ENCODE measurements around the gene TMEM63B. TPM values are rescaled to one million over a fixed set of nuclear protein-coding genes. Genes with fewer than 3 reads are reported as not detected.

Gene TMEM63B
- total RNA-seq, 2 experiments from 2014 or later: 11.6 to 13.0 TPM

DNA sequence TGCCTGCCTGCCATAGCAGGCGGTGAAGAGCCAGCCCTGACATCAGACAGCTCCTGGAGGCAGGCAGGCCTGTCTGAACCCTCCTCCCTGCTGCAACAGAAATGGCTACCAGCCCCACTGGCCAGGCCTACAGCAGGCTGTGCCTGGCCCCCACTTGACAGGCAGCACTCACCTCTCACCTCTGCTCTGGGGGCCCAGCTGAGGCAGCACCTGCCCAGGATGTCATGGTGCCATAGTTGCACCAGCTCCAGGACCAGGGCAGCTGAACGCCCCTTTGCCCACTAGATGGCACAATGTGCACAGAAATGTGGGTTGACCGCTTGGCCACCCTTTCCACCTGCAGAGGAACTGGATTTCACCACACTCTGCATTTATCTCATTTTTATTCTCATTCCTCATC, 30.7 kb upstream of the TMEM63B start:
- Mint-ChIP-seq H3K4me1 (ENCODE audit: low read depth) (no peaks in the 10 kb centered on the region), H3K4me3 (no peak overlapping the region), H3K9me3 (no peaks in the 10 kb centered on the region), H3K27ac (peak overlapping the region; percentile 18), H3K27me3 (no peaks in the 10 kb centered on the region), H3K36me3 (no peaks in the 10 kb centered on the region)
- CTCF ChIA-PET: interaction anchor here (0.6 to 3.4 kb wide), 28 partner anchors 9 to 453 kb away, joined by 3 to 41 read pairs (median 4); partner anchors contain the start of gene AARS2
- DNase-seq: peak; percentile 85
- POLR2A ChIA-PET: interaction anchor here (1.1 kb wide), 1 partner anchor 150 kb away, joined by 3 read pairs; the partner anchor contains the start of gene HSP90AB1
- intact Hi-C loops (cut with micrococcal nuclease): loop anchor here (1.0 to 5.0 kb wide), 3 partner anchors 55 to 242 kb away; no protein-coding TSS in a partner anchor

DNA sequence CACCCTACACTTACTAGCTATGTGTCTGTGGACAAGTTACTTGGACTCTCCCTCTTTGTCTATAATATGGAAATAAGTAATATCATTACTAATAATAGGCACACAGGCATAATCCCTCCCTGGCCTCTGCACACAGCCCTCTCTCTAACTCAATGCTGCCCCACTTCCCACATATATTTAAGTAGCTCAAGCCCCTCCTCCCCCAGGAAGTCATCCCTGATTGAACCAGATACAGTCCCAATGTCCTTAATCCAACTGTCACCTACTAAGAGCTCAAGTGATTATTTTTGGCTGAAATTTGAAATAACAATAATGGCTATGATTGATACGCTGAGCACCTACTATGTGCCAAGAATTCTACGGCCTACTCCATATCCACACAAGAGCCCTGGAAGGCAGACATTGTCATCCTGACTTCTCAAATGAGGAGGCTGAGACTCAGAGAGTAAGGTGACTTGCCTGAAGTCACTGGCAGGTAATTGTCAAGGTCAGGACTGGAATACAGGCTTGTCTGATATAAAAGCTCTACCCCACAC, 29.5 kb upstream of the TMEM63B start:
- ChIA-PET POLR2A (interaction anchor here (0.8 kb wide), 1 partner anchor 20 kb away, joined by 4 read pairs; no protein-coding TSS in a partner anchor), CTCF (interaction anchor here (0.9 to 3.0 kb wide), 12 partner anchors 10 to 241 kb away, joined by 3 to 22 read pairs (median 6); partner anchors contain the start of genes SLC35B2 and TMEM63B)
- intact Hi-C loops (cut with micrococcal nuclease): loop anchor here (1.0 to 5.0 kb wide), 2 partner anchors 139 to 240 kb away; no protein-coding TSS in a partner anchor
- Mint-ChIP-seq H3K36me3 (no peaks in the 10 kb centered on the region), H3K4me1 (ENCODE audit: low read depth) (peaks cover 2% of the 10 kb centered on the region), H3K9me3 (no peaks in the 10 kb centered on the region), H3K4me3 (no peak overlapping the region), H3K27ac (no peak overlapping the region), H3K27me3 (no peaks in the 10 kb centered on the region)
- no peak for DNase-seq

DNA sequence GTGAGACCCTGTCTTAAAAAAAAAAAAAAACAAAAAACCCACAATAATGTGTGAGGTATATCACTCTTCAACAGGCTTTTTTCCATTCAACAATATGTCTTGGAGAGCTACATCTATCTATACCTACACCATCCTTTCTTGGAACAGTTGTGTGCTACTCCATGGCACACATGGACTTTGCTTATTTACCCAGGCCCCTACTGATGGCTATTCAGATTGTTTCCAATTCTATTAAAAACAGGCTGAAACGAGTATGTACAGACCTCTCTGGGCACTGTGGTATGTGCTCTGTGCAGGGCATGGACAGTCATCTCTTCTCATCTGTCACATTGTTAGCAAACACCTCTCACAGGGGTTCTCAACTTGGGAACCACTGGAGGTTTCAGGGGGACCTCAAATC, 28.2 kb upstream of the TMEM63B start:
- no peak overlapping the region for H3K27ac Mint-ChIP-seq
- H3K4me1 Mint-ChIP-seq (ENCODE audit: low read depth): peaks cover 2% of the 10 kb centered on the region
- intact Hi-C loops (cut with micrococcal nuclease): loop anchor here (5.0 kb wide), 1 partner anchor 138 kb away; no protein-coding TSS in a partner anchor
- ChIA-PET CTCF (interaction anchor here (0.7 to 3.0 kb wide), 6 partner anchors 8 to 78 kb away, joined by 3 to 22 read pairs (median 3); no protein-coding TSS in a partner anchor), POLR2A (interaction anchor here (0.7 kb wide), 1 partner anchor 181 kb away, joined by 3 read pairs; no protein-coding TSS in a partner anchor)
- no peaks in the 10 kb centered on the region for H3K9me3 Mint-ChIP-seq
- no peaks in the 10 kb centered on the region for H3K27me3 Mint-ChIP-seq
- H3K4me3 Mint-ChIP-seq: no peak overlapping the region
- DNase-seq: no peak
- H3K36me3 Mint-ChIP-seq: no peaks in the 10 kb centered on the region

DNA sequence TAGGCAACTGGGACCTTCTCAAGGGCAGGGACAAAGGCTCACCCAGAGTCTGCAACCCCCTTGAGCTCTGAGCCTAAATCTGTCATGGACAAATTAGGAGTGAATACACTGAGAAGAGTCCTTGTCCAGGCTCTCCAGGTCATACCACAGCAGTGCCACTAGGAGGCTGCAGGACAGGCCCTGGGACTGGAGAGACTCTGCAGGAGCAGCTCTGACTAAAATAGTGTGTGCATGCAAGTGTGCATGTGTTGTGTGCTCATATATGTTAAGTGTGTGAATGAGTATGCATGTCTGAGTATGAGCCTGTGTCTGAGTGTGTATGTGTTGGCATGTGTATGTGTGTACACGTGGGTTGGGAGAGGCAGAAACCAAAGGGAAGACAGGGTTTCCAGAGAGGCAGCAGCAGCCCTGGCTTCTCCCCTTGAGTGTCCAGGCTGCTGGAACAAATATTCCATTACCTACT, 27.2 kb upstream of the TMEM63B start:
- no peak overlapping the region for H3K27ac Mint-ChIP-seq
- peaks cover 1% of the 10 kb centered on the region for H3K36me3 Mint-ChIP-seq
- peak; percentile 25 for DNase-seq
- ChIA-PET CTCF (interaction anchor here (0.5 to 3.0 kb wide), 9 partner anchors 9 to 387 kb away, joined by 3 to 22 read pairs (median 3); no protein-coding TSS in a partner anchor), POLR2A (no interaction called here)
- no peak overlapping the region for H3K4me3 Mint-ChIP-seq
- no peaks in the 10 kb centered on the region for H3K9me3 Mint-ChIP-seq
- no peaks in the 10 kb centered on the region for H3K27me3 Mint-ChIP-seq
- peaks cover 2% of the 10 kb centered on the region for H3K4me1 Mint-ChIP-seq (ENCODE audit: low read depth)
- intact Hi-C loops (cut with micrococcal nuclease): no loop called here

DNA sequence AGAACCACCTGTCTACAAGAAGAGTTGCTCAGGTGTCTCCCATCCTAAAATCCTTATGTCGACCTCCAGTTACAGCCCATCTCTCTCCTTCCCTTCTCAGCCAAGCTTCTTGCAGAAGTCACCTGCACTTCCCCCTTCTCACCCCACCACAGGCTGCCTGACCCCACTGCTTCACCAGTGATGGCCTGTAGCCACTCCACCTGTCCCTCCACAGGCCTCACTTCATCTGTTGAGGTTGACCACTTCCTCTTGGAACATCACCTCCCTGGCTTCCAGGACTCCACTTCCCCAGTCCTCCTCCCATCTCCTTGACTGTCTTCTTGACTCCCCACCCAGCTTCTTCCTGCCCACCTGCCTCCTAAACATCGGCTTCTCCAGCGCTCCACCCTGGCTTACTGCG, 25.5 kb upstream of the TMEM63B start:
- intact Hi-C loops (cut with micrococcal nuclease): no loop called here
- no peak for DNase-seq
- Mint-ChIP-seq H3K27me3 (no peaks in the 10 kb centered on the region), H3K4me1 (ENCODE audit: low read depth) (peaks cover 2% of the 10 kb centered on the region), H3K9me3 (no peaks in the 10 kb centered on the region), H3K27ac (no peak overlapping the region), H3K4me3 (no peak overlapping the region), H3K36me3 (peaks cover 5% of the 10 kb centered on the region)
- POLR2A ChIA-PET: no interaction called here
- CTCF ChIA-PET: no interaction called here

DNA sequence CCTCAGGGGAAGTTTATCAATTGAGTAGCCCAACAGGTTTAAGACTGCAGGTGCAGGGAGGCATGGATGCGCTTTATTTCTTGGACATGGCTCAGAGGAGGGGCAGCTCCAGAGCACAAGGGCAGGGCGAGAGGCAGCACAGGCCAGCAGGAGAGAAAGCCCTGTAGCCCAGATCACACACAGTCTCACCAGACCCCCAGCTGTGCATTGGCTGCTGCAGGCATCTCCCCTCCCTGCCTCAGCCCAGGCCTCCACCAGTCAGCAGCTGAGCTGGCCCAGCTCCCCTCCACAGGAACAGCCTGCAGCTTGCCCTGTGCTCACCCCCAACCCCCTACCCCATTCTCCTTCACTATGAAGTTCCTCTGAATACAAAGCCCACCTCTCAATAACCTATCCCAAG, 24.8 kb upstream of the TMEM63B start:
- POLR2A ChIA-PET: interaction anchor here (1.2 kb wide), 2 partner anchors 8 to 14 kb away, joined by 3 to 4 read pairs; no protein-coding TSS in a partner anchor
- Mint-ChIP-seq H3K27ac (no peak overlapping the region), H3K27me3 (no peaks in the 10 kb centered on the region)

DNA sequence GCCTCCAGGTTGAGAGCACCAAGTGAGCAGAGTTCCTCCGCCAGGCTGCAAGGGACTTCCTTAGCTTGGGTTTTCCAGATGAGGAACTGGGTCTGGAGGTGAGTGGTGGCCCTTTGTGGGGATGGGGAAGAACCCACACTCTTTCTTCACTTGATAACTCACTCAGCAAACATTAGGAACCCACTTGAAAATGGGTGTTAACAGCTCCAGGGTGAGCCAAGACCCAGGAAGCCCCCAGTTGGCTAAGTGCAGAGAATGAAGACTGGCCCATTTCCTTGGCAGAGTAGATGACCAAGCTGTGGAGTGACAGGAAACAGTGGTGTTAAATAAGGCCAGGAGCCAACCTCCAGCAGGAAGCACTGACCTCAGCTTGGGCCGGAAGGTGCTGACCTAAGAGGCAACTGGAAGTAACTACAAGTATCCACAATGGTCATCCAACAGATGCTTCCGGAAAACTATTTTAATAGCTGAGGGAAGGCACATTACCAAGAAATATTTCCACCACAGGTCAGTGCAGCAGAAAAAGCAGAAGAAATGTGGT, 22.8 kb upstream of the TMEM63B start:
- DNase-seq: no peak
- no peak overlapping the region for H3K4me3 Mint-ChIP-seq
- no peak overlapping the region for H3K27ac Mint-ChIP-seq
- peaks cover 2% of the 10 kb centered on the region for H3K4me1 Mint-ChIP-seq (ENCODE audit: low read depth)
- H3K27me3 Mint-ChIP-seq: no peaks in the 10 kb centered on the region
- no peaks in the 10 kb centered on the region for H3K9me3 Mint-ChIP-seq
- intact Hi-C loops (cut with micrococcal nuclease): no loop called here
- H3K36me3 Mint-ChIP-seq: peaks cover 8% of the 10 kb centered on the region
- CTCF ChIA-PET: no interaction called here
- POLR2A ChIA-PET: no interaction called here

More for the DNA sequence above, 24.8 kb upstream of the TMEM63B start:
- CTCF ChIA-PET: interaction anchor here (1.5 kb wide), 1 partner anchor 74 kb away, joined by 3 read pairs; no protein-coding TSS in a partner anchor
- no peak overlapping the region for H3K4me3 Mint-ChIP-seq
- intact Hi-C loops (cut with micrococcal nuclease): no loop called here
- peaks cover 5% of the 10 kb centered on the region for H3K36me3 Mint-ChIP-seq
- no peak for DNase-seq
- peaks cover 2% of the 10 kb centered on the region for H3K4me1 Mint-ChIP-seq (ENCODE audit: low read depth)
- no peaks in the 10 kb centered on the region for H3K9me3 Mint-ChIP-seq

DNA sequence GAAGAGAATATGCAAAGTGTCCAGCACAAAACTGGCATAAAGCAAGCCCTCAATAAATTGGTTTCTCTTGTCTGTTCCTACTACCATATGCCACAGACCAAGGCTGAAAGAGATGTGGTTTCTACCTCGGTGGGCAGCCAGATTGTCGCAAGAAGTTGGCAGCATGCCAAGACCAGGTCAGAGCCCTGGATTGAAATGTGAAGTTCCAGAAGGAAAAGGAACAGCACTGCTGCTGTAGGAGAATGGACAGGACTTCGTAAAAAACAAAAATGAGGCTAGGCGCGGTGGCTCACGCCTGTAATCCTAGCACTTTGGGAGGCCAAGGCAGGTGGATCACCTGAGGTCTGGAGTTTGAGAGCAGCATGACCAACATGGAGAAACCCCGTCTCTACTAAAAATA, 22.2 kb upstream of the TMEM63B start:
- Mint-ChIP-seq H3K9me3 (no peaks in the 10 kb centered on the region), H3K27ac (no peak overlapping the region), H3K36me3 (peaks cover 8% of the 10 kb centered on the region), H3K27me3 (no peaks in the 10 kb centered on the region), H3K4me3 (no peak overlapping the region), H3K4me1 (ENCODE audit: low read depth) (peaks cover 2% of the 10 kb centered on the region)
- DNase-seq: no peak
- CTCF ChIA-PET: interaction anchor here (1.0 kb wide), 1 partner anchor 9 kb away, joined by 4 read pairs; no protein-coding TSS in a partner anchor
- POLR2A ChIA-PET: no interaction called here
- intact Hi-C loops (cut with micrococcal nuclease): no loop called here

DNA sequence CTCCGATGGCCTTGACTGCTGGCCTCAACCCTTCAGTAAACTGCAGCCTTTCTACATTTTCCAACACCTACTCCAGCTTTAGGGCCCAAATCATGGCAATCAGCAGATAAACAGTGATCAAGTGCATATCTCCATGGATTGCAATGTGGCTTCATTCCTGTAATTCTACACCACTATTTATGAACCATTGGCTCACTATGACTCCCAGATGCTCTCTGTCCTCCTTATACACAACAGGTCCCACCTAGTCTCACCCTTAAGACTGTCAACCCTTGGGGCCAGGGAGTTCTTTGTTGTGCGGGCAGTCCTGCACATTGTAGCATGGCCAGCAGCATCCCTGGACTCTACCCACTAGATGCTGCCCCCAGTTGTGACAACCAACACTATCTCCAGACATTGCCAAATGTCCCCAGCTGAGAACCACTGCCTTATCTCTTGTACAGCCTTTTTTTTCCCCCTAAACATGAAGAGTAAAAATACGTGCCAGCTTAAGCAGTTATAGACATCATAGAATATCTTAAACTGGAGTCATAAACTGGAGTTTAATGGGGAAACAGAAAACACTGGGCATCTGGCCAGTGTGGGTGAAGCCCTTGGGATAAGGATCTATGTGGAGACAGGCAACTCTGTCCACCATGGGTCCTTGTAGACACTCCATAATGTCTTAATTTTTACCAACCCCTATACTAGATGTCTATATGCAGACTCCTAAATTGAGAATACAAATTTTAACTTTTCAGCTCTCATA, 21.2 kb upstream of the TMEM63B start:
- H3K27ac Mint-ChIP-seq: peak overlapping the region; percentile 6
- no peak overlapping the region for H3K4me3 Mint-ChIP-seq
- ChIA-PET CTCF (interaction anchor here (0.9 to 1.0 kb wide), 2 partner anchors 10 to 199 kb away, joined by 3 to 4 read pairs; no protein-coding TSS in a partner anchor), POLR2A (no interaction called here)
- H3K27me3 Mint-ChIP-seq: no peaks in the 10 kb centered on the region
- peaks cover 10% of the 10 kb centered on the region for H3K36me3 Mint-ChIP-seq
- intact Hi-C loops (cut with micrococcal nuclease): no loop called here
- H3K9me3 Mint-ChIP-seq: no peaks in the 10 kb centered on the region
- H3K4me1 Mint-ChIP-seq (ENCODE audit: low read depth): peaks cover 2% of the 10 kb centered on the region
- DNase-seq: no peak

DNA sequence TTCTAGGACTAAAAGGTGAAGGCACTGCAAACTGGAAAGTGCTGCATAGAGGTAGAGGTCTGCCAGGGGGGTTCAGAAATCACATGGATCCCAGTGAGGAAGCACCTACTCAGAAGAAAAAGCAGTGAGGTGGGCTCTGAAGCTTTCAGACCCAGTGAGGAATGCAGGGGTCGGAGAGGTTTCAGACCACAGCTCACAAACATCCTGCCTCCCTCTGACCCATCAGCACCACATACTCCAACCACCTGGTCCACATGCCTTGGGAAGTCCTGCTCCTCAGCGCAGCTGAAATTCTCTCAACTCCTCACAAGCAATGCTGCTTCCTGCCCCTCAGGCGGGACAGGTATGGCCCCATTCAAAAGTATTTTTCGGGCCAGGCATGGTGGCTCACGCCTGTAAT, 20.3 kb upstream of the TMEM63B start:
- H3K4me3 Mint-ChIP-seq: no peak overlapping the region
- H3K4me1 Mint-ChIP-seq (ENCODE audit: low read depth): peaks cover 2% of the 10 kb centered on the region
- CTCF ChIA-PET: interaction anchor here (0.7 to 0.9 kb wide), 2 partner anchors 198 to 231 kb away, joined by 3 read pairs; no protein-coding TSS in a partner anchor
- H3K27me3 Mint-ChIP-seq: no peaks in the 10 kb centered on the region
- POLR2A ChIA-PET: no interaction called here
- no peaks in the 10 kb centered on the region for H3K9me3 Mint-ChIP-seq
- intact Hi-C loops (cut with micrococcal nuclease): no loop called here
- no peak for DNase-seq
- H3K36me3 Mint-ChIP-seq: peaks cover 18% of the 10 kb centered on the region
- no peak overlapping the region for H3K27ac Mint-ChIP-seq

DNA sequence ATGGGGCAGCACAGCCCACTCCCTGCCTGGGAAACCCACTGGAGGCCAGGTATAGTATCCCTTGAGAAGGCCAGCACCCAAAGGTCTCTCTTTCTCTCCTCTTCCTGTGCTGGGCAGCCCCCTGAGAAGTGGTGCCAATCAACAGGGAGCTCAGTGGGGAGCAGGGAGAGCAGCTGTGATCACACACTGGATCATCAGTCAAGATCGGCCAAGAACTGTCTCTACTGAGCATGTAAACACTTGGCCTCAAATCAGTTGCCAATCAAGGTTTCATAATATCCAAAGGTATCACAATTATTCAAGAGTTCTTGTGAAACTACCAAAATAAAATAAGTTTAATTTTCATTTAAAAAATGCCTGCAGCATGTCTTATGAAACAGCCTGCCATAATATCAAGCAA, 18.9 kb upstream of the TMEM63B start:
- CTCF ChIA-PET: interaction anchor here (1.4 kb wide), 1 partner anchor 12 kb away, joined by 4 read pairs; no protein-coding TSS in a partner anchor
- no peaks in the 10 kb centered on the region for H3K9me3 Mint-ChIP-seq
- no peak overlapping the region for H3K27ac Mint-ChIP-seq
- H3K36me3 Mint-ChIP-seq: peaks cover 26% of the 10 kb centered on the region
- DNase-seq: no peak
- POLR2A ChIA-PET: interaction anchor here (1.1 kb wide), 1 partner anchor 14 kb away, joined by 5 read pairs; no protein-coding TSS in a partner anchor
- no peaks in the 10 kb centered on the region for H3K27me3 Mint-ChIP-seq
- no peak overlapping the region for H3K4me3 Mint-ChIP-seq
- intact Hi-C loops (cut with micrococcal nuclease): no loop called here
- no peaks in the 10 kb centered on the region for H3K4me1 Mint-ChIP-seq (ENCODE audit: low read depth)

DNA sequence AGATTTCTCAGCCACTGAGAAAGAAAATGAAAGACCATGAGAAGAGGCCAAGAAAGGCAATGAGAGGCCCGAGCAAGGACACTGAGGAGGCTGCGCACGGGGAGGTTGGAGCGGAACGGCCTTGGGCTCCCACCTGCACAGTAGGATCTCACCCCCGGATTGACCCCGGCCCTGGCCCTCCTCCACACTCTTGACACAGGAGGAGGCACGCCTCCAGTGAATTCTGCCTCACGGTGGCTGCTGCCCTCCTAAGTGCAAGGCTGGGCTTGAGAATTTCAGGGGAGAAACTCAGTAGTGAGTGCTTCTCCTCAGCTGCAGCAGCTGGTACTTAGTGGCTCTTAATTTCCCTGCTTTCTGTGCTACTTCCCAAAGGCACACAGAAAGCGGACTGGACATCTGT, 18.1 kb upstream of the TMEM63B start:
- CTCF ChIA-PET: interaction anchor here (1.8 kb wide), 1 partner anchor 11 kb away, joined by 5 read pairs; no protein-coding TSS in a partner anchor

More for the DNA sequence above, 18.1 kb upstream of the TMEM63B start:
- no peak for DNase-seq
- intact Hi-C loops (cut with micrococcal nuclease): no loop called here
- H3K4me3 Mint-ChIP-seq: no peak overlapping the region
- peaks cover 28% of the 10 kb centered on the region for H3K36me3 Mint-ChIP-seq
- POLR2A ChIA-PET: no interaction called here
- H3K4me1 Mint-ChIP-seq (ENCODE audit: low read depth): no peaks in the 10 kb centered on the region
- H3K9me3 Mint-ChIP-seq: no peaks in the 10 kb centered on the region
- H3K27me3 Mint-ChIP-seq: no peaks in the 10 kb centered on the region
- no peak overlapping the region for H3K27ac Mint-ChIP-seq
